GM12878 (cell line): ENCODE measurements around the gene FGF12. TPM values are rescaled to one million over a fixed set of nuclear protein-coding genes. Genes with fewer than 3 reads are reported as not detected.

ENCODE experiments used
- ATAC-seq: fragments of 200-7000 bp; cut with Tn5 transposase; 3 replicates; pipeline ENCODE4 v1.9.1; 2020; ENCODE audit warnings: mild to moderate bottlenecking, moderate library complexity
- BruUV-seq: library from RNA; stranded (reverse); fragments of 400-500 nt; replicated peaks from 2 replicates; lab custom pipeline; 2021; lab: Mats Ljungman, UMichigan
- CTCF ChIA-PET: fragments of 300-600 bp; sonication (Branson Sonifier 250); formaldehyde crosslinking; extraction: SDS; loops from one replicate; lab custom pipeline; 2021; ENCODE audit warnings: inconsistent platforms; lab: Yijun Ruan, JAX
- POLR2A ChIA-PET: fragments of 350-600 bp; formaldehyde crosslinking; extraction: SDS; loops from one replicate; lab custom pipeline; 2021; ENCODE audit warnings: inconsistent platforms; lab: Charles Lee
- RAD21 ChIA-PET: fragments of 300-600 bp; sonication (Branson Sonifier 250); formaldehyde crosslinking; loops from one replicate; lab custom pipeline; 2023; ENCODE audit warnings: antibody characterized with exemption; ENCODE audit not compliant: unreplicated experiment; lab: Charles Lee
- SMC1A ChIA-PET: fragments of 300-600 bp; sonication (Branson Sonifier 250); formaldehyde crosslinking; loops from one replicate; lab custom pipeline; 2023; ENCODE audit not compliant: unreplicated experiment, uncharacterized antibody; lab: Charles Lee
- DNase-seq: peaks from one replicate; pipeline ENCODE4 v3.0.0-alpha.2; 2011; ENCODE audit warnings: low read depth, low spot score
- FAIRE-seq: peaks from 3 replicates; lab custom pipeline; 2011; peaks lifted over from hg19 to GRCh38; lab: Jason Lieb, UNC
- H2AFZ ChIP-seq: 2 replicates; pipeline ENCODE4 v1.6.0; 2011; ENCODE audit warnings: low read depth, low read length, control low read depth; ENCODE audit not compliant: control insufficient read depth
- H3K27ac ChIP-seq: 2 replicates; pipeline ENCODE4 v1.5.1; 2011; ENCODE audit warnings: control low read depth; ENCODE audit not compliant: control insufficient read depth, insufficient read depth
- H3K27me3 ChIP-seq, 2 experiments: replicated peaks in 1 of 2; 2 replicates each; pipeline versions ENCODE4 v1.6.0 to v1.6.1; 2011; ENCODE audit warnings: low read length in 1 of 2; ENCODE audit not compliant: control insufficient read depth in 2 of 2, insufficient read depth in 2 of 2
- H3K36me3 ChIP-seq, 2 experiments: 2 replicates each; pipeline ENCODE4 v1.5.1; 2011; ENCODE audit warnings: low read length in 1 of 2; ENCODE audit not compliant: control insufficient read depth in 2 of 2, insufficient read depth in 2 of 2
- H3K4me1 ChIP-seq: 2 replicates; pipeline ENCODE4 v1.6.1; 2011; ENCODE audit warnings: mild to moderate bottlenecking, low read length, moderate library complexity, mixed read lengths; ENCODE audit not compliant: control insufficient read depth, insufficient read depth
- H3K4me2 ChIP-seq: 2 replicates; pipeline ENCODE4 v1.6.0; 2011; ENCODE audit warnings: control low read depth; ENCODE audit not compliant: control insufficient read depth, insufficient read depth
- H3K4me3 ChIP-seq: fragments of 200-600 bp; sonication (generic); 2 replicates; pipeline ENCODE4 v1.5.1; 2016
- H3K79me2 ChIP-seq: 2 replicates; pipeline ENCODE4 v1.6.0; 2011; ENCODE audit warnings: low read length; ENCODE audit not compliant: control insufficient read depth, insufficient read depth
- H3K9ac ChIP-seq: 2 replicates; pipeline ENCODE4 v1.8.0; 2011; ENCODE audit warnings: low read length, control low read depth, mixed read lengths; ENCODE audit not compliant: control insufficient read depth, insufficient read depth
- H3K9me3 ChIP-seq: replicated peaks from 3 replicates; pipeline ENCODE4 v1.5.1; 2011; ENCODE audit warnings: mild to moderate bottlenecking, low read length; ENCODE audit not compliant: control insufficient read depth, insufficient read depth
- H4K20me1 ChIP-seq: 2 replicates; pipeline ENCODE4 v1.6.0; 2011; ENCODE audit not compliant: control insufficient read depth, insufficient read depth
- EED ChIP-seq: sonication (generic); IDR thresholded peaks from 2 replicates; pipeline ENCODE4 v1.6.1; 2016; ENCODE audit warnings: antibody characterized with exemption, low read depth
- IRF4 ChIP-seq: IDR thresholded peaks from 2 replicates; pipeline ENCODE4 v1.6.1; 2011; ENCODE audit warnings: low read depth, low read length
- NR2C2 ChIP-seq: IDR thresholded peaks from 2 replicates; pipeline ENCODE4 v1.6.1; 2011; ENCODE audit warnings: borderline replicate concordance, low read depth; ENCODE audit not compliant: control insufficient read depth, insufficient read length
- RUNX3 ChIP-seq: IDR thresholded peaks from 2 replicates; pipeline ENCODE4 v1.6.1; 2012; ENCODE audit warnings: low read length, inconsistent platforms
- STAT1 ChIP-seq: fragments of 450-650 bp; conservative IDR thresholded peaks from 2 replicates; pipeline ENCODE4 v1.6.1; 2014; ENCODE audit warnings: antibody characterized with exemption, mild to moderate bottlenecking
- SUPT20H ChIP-seq: IDR thresholded peaks from 2 replicates; pipeline ENCODE4 v1.6.1; 2011; ENCODE audit warnings: low read depth, mild to moderate bottlenecking, low read length, moderate library complexity, borderline replicate concordance; ENCODE audit not compliant: control insufficient read depth
- ZNF384 ChIP-seq: IDR thresholded peaks from 2 replicates; pipeline ENCODE4 v1.6.1; 2012; ENCODE audit warnings: low read depth, mild to moderate bottlenecking, low read length, improper control_type of control experiment, borderline replicate concordance
- ZSCAN29 ChIP-seq: fragments of 450-650 bp; IDR thresholded peaks from 2 replicates; pipeline ENCODE4 v1.6.1; 2017; ENCODE audit warnings: mild to moderate bottlenecking, moderate library complexity
- WGBS: methylation state at CpG from one replicate; pipeline ENCODE4 v1.1.6; 2016; ENCODE audit warnings: low lambda C conversion rate; ENCODE audit not compliant: insufficient replicate concordance, insufficient coverage; ENCODE audit errors: missing lambda C conversion rate; 5-methylcytosine and 5-hydroxymethylcytosine counted together
- in situ Hi-C: fragments of 300-500 bp; cut with MboI; formaldehyde crosslinking; loops from 9 replicates; pipeline ENCODE4 v1.14.3; 2018; ENCODE audit warnings: mixed read lengths
- intact Hi-C: fragments of 100-400 bp; cut with micrococcal nuclease; formaldehyde crosslinking; loops from one replicate; pipeline ENCODE4 v1.14.2; 2022; ENCODE audit not compliant: unreplicated experiment
- polyA plus RNA-seq, 11 experiments: library from polyadenylated mRNA; depleted of rRNA in 4 of 11; unstranded in 6 of 11; stranded (reverse) in 5 of 11; fragments of >200 nt; fragmentation: Nextera tagmentation in 4 of 11; fragmentation: Illumina TruSeq in 1 of 11; extraction: Ambion mirVana in 4 of 11; extraction: Trizol in 1 of 11; gene quantifications; 1 replicate in 1 of 11; 2 replicates in 10 of 11; pipeline versions ENCODE4 v1.2.1 to v1.2.3, GENCODE V29; 2011 to 2016; ENCODE audit warnings: inconsistent platforms in 2 of 11, missing spikeins in 2 of 11, low read depth in 1 of 11
- total RNA-seq, 4 experiments: library from RNA; depleted of rRNA in 3 of 4; stranded (reverse); fragments of >200 nt in 3 of 4; fragmentation: Illumina TruSeq in 1 of 4; extraction: Trizol in 1 of 4; gene quantifications; 2 replicates each; pipeline versions ENCODE4 v1.2.1 to v1.2.3, GENCODE V29; 2013 to 2021
- TF ChIP-seq, protein P1 (sequence below): fragments of 450-650 bp; conservative IDR thresholded peaks from 2 replicates; pipeline ENCODE4 v1.6.1; 2017; ENCODE audit warnings: mild to moderate bottlenecking, moderate library complexity
- TF ChIP-seq, protein P2 (sequence below): fragments of 450-650 bp; IDR thresholded peaks from 2 replicates; pipeline ENCODE4 v1.6.1; 2018; ENCODE audit warnings: borderline replicate concordance, mild to moderate bottlenecking; ENCODE audit not compliant: partially characterized antibody

The FGF12 gene
- total and polyA plus RNA-seq, 10 of the 15 experiments (the other 5 are each of a cell fraction or from before 2014, with no cell fraction given) = 0.03 to 0.43 (median 0.13) TPM; not detected in 7

DNA sequence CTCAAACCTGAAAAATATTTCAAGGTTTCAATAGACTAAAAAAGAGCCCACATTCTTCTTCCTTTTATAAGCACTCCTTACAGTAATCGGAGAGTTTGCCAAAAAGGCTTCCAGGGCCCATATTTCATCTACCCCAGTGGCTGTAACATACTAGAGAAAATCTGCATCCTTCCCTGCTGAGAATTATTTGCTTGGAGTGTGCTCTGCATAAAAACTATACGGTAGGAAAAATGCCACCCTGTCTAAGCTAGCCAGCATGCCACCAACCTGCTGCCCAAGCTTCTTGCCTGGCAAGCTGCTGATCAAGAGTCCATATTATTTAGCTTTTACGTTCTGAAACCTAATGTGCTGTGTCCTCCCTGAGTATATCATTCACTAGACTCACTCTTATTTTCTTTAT, 107.1 kb downstream of the FGF12 start:
- no TSS peak for BruUV-seq
- H3K27ac ChIP-seq = no peak overlapping the region
- no peak for FAIRE-seq
- 35% methylated on average over 3 of the region's 3 CpGs for WGBS
- no peak overlapping the region for H3K4me3 ChIP-seq
- in situ Hi-C loops = no loop called here
- no peak for TF ChIP-seq IRF4
- TF ChIP-seq ZNF384 = no peak
- TF ChIP-seq STAT1 = no peak
- TF ChIP-seq RUNX3 = no peak
- TF ChIP-seq, protein P1, sequence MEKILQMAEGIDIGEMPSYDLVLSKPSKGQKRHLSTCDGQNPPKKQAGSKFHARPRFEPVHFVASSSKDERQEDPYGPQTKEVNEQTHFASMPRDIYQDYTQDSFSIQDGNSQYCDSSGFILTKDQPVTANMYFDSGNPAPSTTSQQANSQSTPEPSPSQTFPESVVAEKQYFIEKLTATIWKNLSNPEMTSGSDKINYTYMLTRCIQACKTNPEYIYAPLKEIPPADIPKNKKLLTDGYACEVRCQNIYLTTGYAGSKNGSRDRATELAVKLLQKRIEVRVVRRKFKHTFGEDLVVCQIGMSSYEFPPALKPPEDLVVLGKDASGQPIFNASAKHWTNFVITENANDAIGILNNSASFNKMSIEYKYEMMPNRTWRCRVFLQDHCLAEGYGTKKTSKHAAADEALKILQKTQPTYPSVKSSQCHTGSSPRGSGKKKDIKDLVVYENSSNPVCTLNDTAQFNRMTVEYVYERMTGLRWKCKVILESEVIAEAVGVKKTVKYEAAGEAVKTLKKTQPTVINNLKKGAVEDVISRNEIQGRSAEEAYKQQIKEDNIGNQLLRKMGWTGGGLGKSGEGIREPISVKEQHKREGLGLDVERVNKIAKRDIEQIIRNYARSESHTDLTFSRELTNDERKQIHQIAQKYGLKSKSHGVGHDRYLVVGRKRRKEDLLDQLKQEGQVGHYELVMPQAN = no peak
- no peak for TF ChIP-seq SUPT20H
- TF ChIP-seq ZSCAN29 = no peak
- TF ChIP-seq NR2C2 = no peak
- TF ChIP-seq, protein P2, sequence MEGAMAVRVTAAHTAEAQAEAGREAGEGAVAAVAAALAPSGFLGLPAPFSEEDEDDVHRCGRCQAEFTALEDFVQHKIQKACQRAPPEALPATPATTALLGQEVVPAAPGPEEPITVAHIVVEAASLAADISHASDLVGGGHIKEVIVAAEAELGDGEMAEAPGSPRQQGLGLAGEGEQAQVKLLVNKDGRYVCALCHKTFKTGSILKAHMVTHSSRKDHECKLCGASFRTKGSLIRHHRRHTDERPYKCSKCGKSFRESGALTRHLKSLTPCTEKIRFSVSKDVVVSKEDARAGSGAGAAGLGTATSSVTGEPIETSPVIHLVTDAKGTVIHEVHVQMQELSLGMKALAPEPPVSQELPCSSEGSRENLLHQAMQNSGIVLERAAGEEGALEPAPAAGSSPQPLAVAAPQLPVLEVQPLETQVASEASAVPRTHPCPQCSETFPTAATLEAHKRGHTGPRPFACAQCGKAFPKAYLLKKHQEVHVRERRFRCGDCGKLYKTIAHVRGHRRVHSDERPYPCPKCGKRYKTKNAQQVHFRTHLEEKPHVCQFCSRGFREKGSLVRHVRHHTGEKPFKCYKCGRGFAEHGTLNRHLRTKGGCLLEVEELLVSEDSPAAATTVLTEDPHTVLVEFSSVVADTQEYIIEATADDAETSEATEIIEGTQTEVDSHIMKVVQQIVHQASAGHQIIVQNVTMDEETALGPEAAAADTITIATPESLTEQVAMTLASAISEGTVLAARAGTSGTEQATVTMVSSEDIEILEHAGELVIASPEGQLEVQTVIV = no peak
- no peak for TF ChIP-seq EED
- TF ChIP-seq, all 136 proteins: peak for 0
- Histone ChIP-seq H3K4me1 (no peaks in the 10 kb centered on the region), H3K27me3 (no peaks in the 10 kb centered on the region), H3K9ac (no peak overlapping the region), H3K36me3 (no peaks in the 10 kb centered on the region), H3K79me2 (no peaks in the 10 kb centered on the region), H2AFZ (no peak overlapping the region), H3K9me3 (no peaks in the 10 kb centered on the region), H4K20me1 (no peaks in the 10 kb centered on the region), H3K4me2 (no peak overlapping the region)
- CTCF ChIA-PET = interaction anchor here (1.0 kb wide), 1 partner anchor 12 kb away, joined by 3 read pairs; no protein-coding TSS in a partner anchor
- POLR2A ChIA-PET = no interaction called here
- intact Hi-C loops = no loop called here
- SMC1A ChIA-PET = no interaction called here
- ATAC-seq = no peak
- RAD21 ChIA-PET = no interaction called here
- no peak for DNase-seq
